CD14-positive monocyte (primary cell): ENCODE results near the gene NKAIN2. TPM values are rescaled to one million over a fixed set of nuclear protein-coding genes. Genes with fewer than 3 reads are reported as not detected.

Experiments
- DNase-seq, 3 donors: peaks; one replicate each; pipeline ENCODE4 v3.0.0-alpha.2; 2011 to 2022
- H2AFZ ChIP-seq: 2 replicates; pipeline ENCODE4 v1.6.0; 2012; ENCODE audit warnings: mild to moderate bottlenecking, low read depth, low read length, inconsistent platforms; ENCODE audit not compliant: insufficient read depth, poor library complexity, severe bottlenecking
- H3K27ac ChIP-seq, 2 donors: 1 replicate in 1 of 2; 2 replicates in 1 of 2; pipeline ENCODE4 v1.5.1; 2012 to 2013; ENCODE audit warnings: low read length in 2 of 2, control low read depth in 1 of 2, inconsistent platforms in 1 of 2, low read depth in 1 of 2, mild to moderate bottlenecking in 1 of 2
- H3K27me3 ChIP-seq, 2 donors: one replicate each; pipeline versions ENCODE4 v1.6.0 to v1.6.1; 2011 to 2013; ENCODE audit warnings: low read length in 2 of 2; ENCODE audit not compliant: control insufficient read depth in 2 of 2, insufficient read depth in 2 of 2
- H3K36me3 ChIP-seq, 2 donors: replicated peaks in 1 of 2; 1 replicate in 1 of 2; 2 replicates in 1 of 2; pipeline versions ENCODE4 v1.5.1 to v1.6.1; 2012 to 2013; ENCODE audit warnings: low read length in 2 of 2, control low read depth in 1 of 2, inconsistent platforms in 1 of 2, mild to moderate bottlenecking in 1 of 2; ENCODE audit not compliant: insufficient read depth in 2 of 2, control insufficient read depth in 1 of 2
- H3K4me1 ChIP-seq, 2 donors: 1 replicate in 1 of 2; 2 replicates in 1 of 2; pipeline versions ENCODE4 v1.5.1 to v1.6.1; 2012 to 2013; ENCODE audit warnings: low read length in 2 of 2, control low read depth in 1 of 2, inconsistent platforms in 1 of 2, mild to moderate bottlenecking in 1 of 2, moderate library complexity in 1 of 2; ENCODE audit not compliant: insufficient read depth in 2 of 2, control insufficient read depth in 1 of 2
- H3K4me2 ChIP-seq: replicated peaks from 2 replicates; pipeline ENCODE3; 2012; ENCODE audit warnings: low read length, moderate library complexity, mild to moderate bottlenecking; ENCODE audit not compliant: poor library complexity, severe bottlenecking; ENCODE audit errors: extremely low read depth
- H3K4me3 ChIP-seq, 3 experiments: fragments of 200-600 bp in 1 of 3; sonication (generic) in 1 of 3; replicated peaks in 1 of 3; 1 replicate in 2 of 3; 2 replicates in 1 of 3; pipeline ENCODE4 v1.5.1; 2011 to 2013; ENCODE audit warnings: low read length in 3 of 3, mild to moderate bottlenecking in 3 of 3, control low read depth in 2 of 3, low read depth in 2 of 3, inconsistent platforms in 1 of 3, moderate library complexity in 1 of 3
- H3K79me2 ChIP-seq: 2 replicates; pipeline ENCODE4 v1.6.0; 2012; ENCODE audit warnings: mild to moderate bottlenecking, control low read depth, inconsistent platforms, low read length, moderate library complexity; ENCODE audit not compliant: insufficient read depth
- H3K9ac ChIP-seq: 2 replicates; pipeline ENCODE4 v1.6.0; 2017; ENCODE audit warnings: low read length, mild to moderate bottlenecking; ENCODE audit not compliant: insufficient read depth, poor library complexity, severe bottlenecking
- H3K9me3 ChIP-seq, 2 donors: replicated peaks in 1 of 2; 1 replicate in 1 of 2; 2 replicates in 1 of 2; pipeline versions ENCODE4 v1.5.1 to v1.6.1; 2012 to 2013; ENCODE audit warnings: low read length in 2 of 2, control low read depth in 1 of 2; ENCODE audit not compliant: control insufficient read depth in 1 of 2, insufficient read depth in 1 of 2
- H4K20me1 ChIP-seq: 2 replicates; pipeline ENCODE4 v1.6.0; 2012; ENCODE audit warnings: mild to moderate bottlenecking, low read length, control low read depth, moderate library complexity; ENCODE audit not compliant: insufficient read depth
- H3K27ac Mint-ChIP-seq, 7 donors: one replicate each; pipeline ENCODE4 v1.8.0; 2020; ENCODE audit warnings: mild to moderate bottlenecking in 7 of 7, mixed read lengths in 7 of 7, moderate library complexity in 6 of 7, inconsistent platforms in 2 of 7
- H3K27me3 Mint-ChIP-seq, 3 donors: one replicate each; pipeline ENCODE4 v1.8.0; 2021 to 2022; ENCODE audit warnings: low read depth in 3 of 3, mild to moderate bottlenecking in 3 of 3, mixed read lengths in 3 of 3, moderate library complexity in 3 of 3, inconsistent platforms in 1 of 3
- H3K36me3 Mint-ChIP-seq, 2 donors: one replicate each; pipeline ENCODE4 v1.8.0; 2020; ENCODE audit warnings: mixed read lengths in 2 of 2, inconsistent platforms in 1 of 2, mild to moderate bottlenecking in 1 of 2
- H3K4me1 Mint-ChIP-seq: one replicate; pipeline ENCODE4 v1.8.0; 2020; ENCODE audit warnings: mild to moderate bottlenecking, mixed read lengths
- H3K4me3 Mint-ChIP-seq, 2 donors: one replicate each; pipeline ENCODE4 v1.8.0; 2020; ENCODE audit warnings: mild to moderate bottlenecking in 2 of 2, mixed read lengths in 2 of 2, moderate library complexity in 1 of 2
- H3K9me3 Mint-ChIP-seq, 7 donors: one replicate each; pipeline ENCODE4 v1.8.0; 2020 to 2022; ENCODE audit warnings: mixed read lengths in 7 of 7, mild to moderate bottlenecking in 6 of 7, moderate library complexity in 6 of 7, inconsistent platforms in 2 of 7
- WGBS: methylation state at CpG from one replicate; pipeline ENCODE4 v1.1.5; 2013; ENCODE audit warnings: missing lambda C conversion rate; ENCODE audit not compliant: insufficient coverage; 5-methylcytosine and 5-hydroxymethylcytosine counted together
- intact Hi-C, 2 donors: fragments of 100-400 bp; cut with micrococcal nuclease; formaldehyde crosslinking; loops; one replicate each; pipeline versions ENCODE4 v1.15.0 to v1.15.1; 2023
- polyA plus RNA-seq, 3 donors: library from polyadenylated mRNA; depleted of rRNA in 1 of 3; unstranded in 2 of 3; stranded (reverse) in 1 of 3; fragments of 300-500 nt in 2 of 3; fragments of >200 nt in 1 of 3; fragmentation: Illumina TruSeq in 2 of 3; gene quantifications; 1 replicate in 2 of 3; 2 replicates in 1 of 3; pipeline ENCODE4 v1.2.3, GENCODE V29; 2012 to 2021
- TF ChIP-seq, protein P1 (sequence below): fragments of 200-600 bp; IDR thresholded peaks from one replicate; pipeline ENCODE4 v1.8.0; 2022; ENCODE audit warnings: antibody characterized with exemption, mild to moderate bottlenecking

The NKAIN2 gene
- polyA plus RNA-seq, 3 donors, result not detected

DNA sequence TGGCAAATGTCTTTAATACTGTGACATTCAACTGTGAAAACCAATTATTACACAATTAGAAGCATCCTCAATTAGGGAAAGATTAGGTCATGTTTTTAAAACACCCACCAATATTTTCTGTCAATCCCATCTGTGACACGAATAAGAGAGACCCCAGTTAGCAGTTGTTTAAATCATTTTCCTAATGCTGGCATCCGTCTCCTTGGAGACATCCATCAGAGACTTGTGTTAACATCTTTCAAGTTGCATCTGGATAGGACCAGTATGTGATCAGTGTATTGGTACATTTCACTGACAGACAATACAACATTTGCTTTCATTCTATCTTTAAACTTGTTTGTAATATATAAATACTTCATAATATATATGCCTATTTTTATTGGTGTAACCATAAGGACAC is 737.9 kb downstream of the NKAIN2 start:
- intact Hi-C loops, result no loop called here
- H3K36me3 ChIP-seq, result no peaks in the 10 kb centered on the region
- WGBS, result 100% methylated on average over 1 of the region's 2 CpGs
- no peaks in the 10 kb centered on the region for H3K9me3 Mint-ChIP-seq
- peaks cover 0 to 1% (median 0%) of the 10 kb centered on the region in 3 donors for H3K27me3 Mint-ChIP-seq
- no peak for DNase-seq
- H2AFZ ChIP-seq, result no peak overlapping the region
- no peaks in the 10 kb centered on the region for H3K79me2 ChIP-seq
- no peak overlapping the region for H3K4me2 ChIP-seq
- no peaks in the 10 kb centered on the region for H4K20me1 ChIP-seq
- peaks cover 22% of the 10 kb centered on the region for H3K4me1 Mint-ChIP-seq
- no peak overlapping the region for H3K9ac ChIP-seq
- no peak overlapping the region for H3K4me3 ChIP-seq
- H3K27ac Mint-ChIP-seq, result no peak overlapping the region
- no peaks in the 10 kb centered on the region for H3K36me3 Mint-ChIP-seq
- H3K27ac ChIP-seq, result no peak overlapping the region
- H3K4me1 ChIP-seq, result peaks cover 20 to 21% of the 10 kb centered on the region in 2 donors
- H3K9me3 ChIP-seq, result no peaks in the 10 kb centered on the region
- TF ChIP-seq, protein P1, sequence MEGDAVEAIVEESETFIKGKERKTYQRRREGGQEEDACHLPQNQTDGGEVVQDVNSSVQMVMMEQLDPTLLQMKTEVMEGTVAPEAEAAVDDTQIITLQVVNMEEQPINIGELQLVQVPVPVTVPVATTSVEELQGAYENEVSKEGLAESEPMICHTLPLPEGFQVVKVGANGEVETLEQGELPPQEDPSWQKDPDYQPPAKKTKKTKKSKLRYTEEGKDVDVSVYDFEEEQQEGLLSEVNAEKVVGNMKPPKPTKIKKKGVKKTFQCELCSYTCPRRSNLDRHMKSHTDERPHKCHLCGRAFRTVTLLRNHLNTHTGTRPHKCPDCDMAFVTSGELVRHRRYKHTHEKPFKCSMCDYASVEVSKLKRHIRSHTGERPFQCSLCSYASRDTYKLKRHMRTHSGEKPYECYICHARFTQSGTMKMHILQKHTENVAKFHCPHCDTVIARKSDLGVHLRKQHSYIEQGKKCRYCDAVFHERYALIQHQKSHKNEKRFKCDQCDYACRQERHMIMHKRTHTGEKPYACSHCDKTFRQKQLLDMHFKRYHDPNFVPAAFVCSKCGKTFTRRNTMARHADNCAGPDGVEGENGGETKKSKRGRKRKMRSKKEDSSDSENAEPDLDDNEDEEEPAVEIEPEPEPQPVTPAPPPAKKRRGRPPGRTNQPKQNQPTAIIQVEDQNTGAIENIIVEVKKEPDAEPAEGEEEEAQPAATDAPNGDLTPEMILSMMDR, result no peak
- H3K27me3 ChIP-seq, result no peaks in the 10 kb centered on the region
- H3K4me3 Mint-ChIP-seq, result no peak overlapping the region

DNA sequence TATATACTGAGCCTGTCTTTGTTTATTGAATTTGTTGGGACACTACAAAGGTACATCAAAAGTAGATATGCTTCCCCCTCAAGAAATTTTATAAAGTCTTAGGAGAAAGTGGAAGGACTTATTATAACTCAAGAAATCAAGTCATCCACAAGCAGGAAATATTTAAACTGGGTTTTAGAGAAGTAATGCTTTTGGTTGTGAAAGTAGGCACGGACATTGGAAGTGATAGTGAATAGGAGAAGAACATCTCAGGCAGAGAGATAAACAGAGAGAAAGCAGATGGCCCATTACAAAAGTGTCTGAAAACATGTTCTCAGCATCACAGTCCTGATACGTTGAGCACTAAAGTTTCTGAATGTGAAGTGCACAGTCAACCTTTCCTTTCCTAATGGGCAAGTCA is 742.9 kb downstream of the NKAIN2 start:
- H3K27me3 Mint-ChIP-seq, result no peaks in the 10 kb centered on the region
- no peak overlapping the region for H3K27ac ChIP-seq
- peaks cover 17% of the 10 kb centered on the region for H3K4me1 Mint-ChIP-seq
- H4K20me1 ChIP-seq, result no peaks in the 10 kb centered on the region
- H3K4me2 ChIP-seq, result no peak overlapping the region
- peak overlapping the region in 1 of 7 donors; percentile 31 for H3K27ac Mint-ChIP-seq
- H3K9ac ChIP-seq, result no peak overlapping the region
- H3K36me3 Mint-ChIP-seq, result no peaks in the 10 kb centered on the region
- DNase-seq, result peak in 1 of 3 donors; percentile 9
- H3K4me3 Mint-ChIP-seq, result no peak overlapping the region
- no peaks in the 10 kb centered on the region for H3K27me3 ChIP-seq
- no peak overlapping the region for H2AFZ ChIP-seq
- no peak overlapping the region for H3K4me3 ChIP-seq
- peaks cover 0 to 2% (median 0%) of the 10 kb centered on the region in 7 donors for H3K9me3 Mint-ChIP-seq
- TF ChIP-seq, protein P1, result no peak
- peaks cover 0 to 10% of the 10 kb centered on the region in 2 donors for H3K4me1 ChIP-seq
- H3K79me2 ChIP-seq, result no peaks in the 10 kb centered on the region
- intact Hi-C loops, result no loop called here
- no peaks in the 10 kb centered on the region for H3K9me3 ChIP-seq
- WGBS, result no CpG with 5 or more reads among the region's 2 CpGs
- no peaks in the 10 kb centered on the region for H3K36me3 ChIP-seq
